ENCODE measurements around the gene KIF5C.

The KIF5C gene

GRCh38 chr2:148969659-148970061, 94.6 kb downstream of the KIF5C start:
- TF ChIP-seq CTCF (IDR thresholded peaks at IDR 0.05; ENCODE audit: low read depth, low read length): no peak
- no peak overlapping the region for H3K4me3 ChIP-seq (replicated peaks in 1 of 2; ENCODE audit: low read depth in 2 of 2, low read length in 2 of 2)

GRCh38 chr2:148970385-148970784, 95.4 kb downstream of the KIF5C start:
- H3K4me3 ChIP-seq (replicated peaks in 1 of 2; ENCODE audit: low read depth in 2 of 2, low read length in 2 of 2): no peak overlapping the region
- TF ChIP-seq CTCF (IDR thresholded peaks at IDR 0.05; ENCODE audit: low read depth, low read length): no peak
- DNase-seq (ENCODE audit: low read depth in 2 of 2): no peak

More at GRCh38 chr2:148969659-148970061, 94.6 kb downstream of the KIF5C start:
- no peak for DNase-seq (ENCODE audit: low read depth in 2 of 2)

GRCh38 chr2:148971547-148971946, 96.5 kb downstream of the KIF5C start:
- no peak for DNase-seq (ENCODE audit: low read depth in 2 of 2)
- no peak for TF ChIP-seq CTCF (IDR thresholded peaks at IDR 0.05; ENCODE audit: low read depth, low read length)
- no peak overlapping the region for H3K4me3 ChIP-seq (replicated peaks in 1 of 2; ENCODE audit: low read depth in 2 of 2, low read length in 2 of 2)

GRCh38 chr2:148974095-148974494, 99.1 kb downstream of the KIF5C start:
- no peak for TF ChIP-seq CTCF (IDR thresholded peaks at IDR 0.05; ENCODE audit: low read depth, low read length)
- H3K4me3 ChIP-seq (replicated peaks in 1 of 2; ENCODE audit: low read depth in 2 of 2, low read length in 2 of 2): no peak overlapping the region
- DNase-seq (ENCODE audit: low read depth in 2 of 2): no peak

GRCh38 chr2:148978026-148978685, 103.1 kb downstream of the KIF5C start:
- TF ChIP-seq CTCF (IDR thresholded peaks at IDR 0.05; ENCODE audit: low read depth, low read length): no peak
- no peak for DNase-seq (ENCODE audit: low read depth in 2 of 2)
- H3K4me3 ChIP-seq (replicated peaks in 1 of 2; ENCODE audit: low read depth in 2 of 2, low read length in 2 of 2): no peak overlapping the region

GRCh38 chr2:148978706-148979105, 103.7 kb downstream of the KIF5C start:
- DNase-seq (ENCODE audit: low read depth in 2 of 2): peak; percentile 7 to 24
- no peak for TF ChIP-seq CTCF (IDR thresholded peaks at IDR 0.05; ENCODE audit: low read depth, low read length)

More at GRCh38 chr2:148978706-148979105, 103.7 kb downstream of the KIF5C start:
- H3K4me3 ChIP-seq (replicated peaks in 1 of 2; ENCODE audit: low read depth in 2 of 2, low read length in 2 of 2): no peak overlapping the region

Data from cardiac fibroblast (primary cell).